Measurements from ENCODE around the gene CHAF1A. TPM values are rescaled to one million over a fixed set of nuclear protein-coding genes. Genes with fewer than 3 reads are reported as not detected.

CHAF1A gene
- total RNA-seq, 2 experiments from 2014 or later = 77.0 to 78.9 TPM

DNA sequence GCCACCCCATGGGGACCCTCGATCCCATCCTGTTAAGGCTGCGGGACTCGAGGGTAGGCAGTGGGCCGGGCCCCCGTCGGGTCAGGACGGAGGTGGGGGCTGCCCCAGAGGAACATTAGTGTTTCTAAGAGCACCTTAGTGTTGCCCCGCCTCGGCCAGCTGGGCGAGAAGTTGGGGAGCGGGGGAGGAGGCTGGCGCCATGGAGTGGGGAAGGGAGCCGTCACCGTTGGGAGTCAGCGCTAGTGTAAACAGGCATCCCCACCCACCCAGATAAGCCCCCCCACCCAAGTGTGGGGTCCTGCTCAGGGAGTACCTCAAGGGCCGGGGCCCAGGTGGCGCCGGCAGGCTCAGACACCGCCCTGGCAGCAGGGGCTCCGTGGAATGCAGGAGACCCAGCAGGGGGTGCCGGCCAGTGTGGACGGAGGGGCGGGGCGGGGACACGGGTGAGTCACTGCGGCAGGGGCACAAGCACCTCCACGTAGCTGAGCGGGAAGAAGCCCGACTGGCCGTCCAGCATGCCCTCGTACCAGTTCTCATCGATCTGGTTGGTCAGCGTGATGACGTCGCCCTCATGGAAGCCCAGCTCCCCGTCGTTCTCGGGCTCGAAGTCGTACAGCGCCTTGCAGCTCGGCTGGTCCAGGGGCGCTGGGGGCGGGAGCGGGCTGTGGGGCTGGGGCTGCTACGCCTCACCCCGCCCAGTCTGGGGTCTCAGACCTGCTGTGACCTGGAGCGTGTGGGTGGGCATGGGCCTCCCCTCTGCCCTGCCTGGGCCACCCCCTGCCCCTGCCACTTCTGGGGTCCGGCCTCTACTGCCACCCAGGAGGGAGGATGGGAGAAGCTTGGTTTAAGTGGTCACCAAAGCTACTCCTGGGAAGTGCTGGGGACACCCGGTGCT lies 41.0 kb upstream of the CHAF1A start:
- Mint-ChIP-seq H3K4me3 (no peak overlapping the region), H3K9me3 (ENCODE audit: low read depth) (no peaks in the 10 kb centered on the region), H3K4me1 (no peaks in the 10 kb centered on the region), H3K27ac (no peak overlapping the region), H3K27me3 (no peaks in the 10 kb centered on the region), H3K36me3 (ENCODE audit: low read depth) (peaks cover 18% of the 10 kb centered on the region)
- intact Hi-C loops (cut with DNase I, micrococcal nuclease) = no loop called here
- DNase-seq = no peak
- ATAC-seq = no peak
- POLR2A ChIA-PET = no interaction called here
- CTCF ChIA-PET = interaction anchor here (1.1 kb wide), 1 partner anchor 33 kb away, joined by 3 read pairs; no protein-coding TSS in a partner anchor

DNA sequence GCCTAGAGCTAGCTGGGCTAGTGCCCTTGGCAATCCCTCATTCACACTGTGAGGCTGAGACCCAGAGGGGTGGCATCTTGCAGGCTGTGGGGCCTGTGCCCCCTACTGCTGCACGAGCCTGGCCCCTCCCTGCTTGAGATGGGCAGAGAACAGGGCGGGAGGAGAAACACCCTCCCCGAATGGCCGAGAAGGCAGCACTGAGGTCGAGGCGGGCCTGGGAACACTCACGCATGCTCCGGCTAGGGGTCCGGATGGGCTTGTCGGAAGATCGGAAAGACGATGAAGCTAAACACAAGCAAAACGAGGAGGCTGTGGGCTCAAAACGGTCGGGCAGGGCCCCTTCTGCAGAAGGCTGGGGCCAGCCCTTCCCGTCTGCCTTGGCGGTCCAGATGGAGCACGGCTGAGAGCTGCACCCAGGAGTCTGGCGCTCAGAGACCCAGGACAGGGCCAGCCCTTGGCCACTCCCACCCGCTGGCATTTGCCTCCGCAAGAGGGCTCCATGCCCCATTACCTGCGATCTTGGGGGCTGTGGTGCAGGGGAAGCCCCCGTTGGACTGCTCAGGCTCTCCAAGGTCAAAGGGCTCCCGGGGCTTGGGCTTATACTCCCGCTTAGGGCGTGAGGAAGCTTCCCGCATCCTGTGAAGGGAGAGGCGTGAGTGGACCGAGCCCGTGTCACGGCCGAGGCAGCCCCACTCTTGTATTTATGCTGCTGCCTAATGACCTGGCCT lies 40.2 kb upstream of the CHAF1A start:
- ChIA-PET POLR2A (no interaction called here), CTCF (interaction anchor here (0.6 to 1.1 kb wide), 2 partner anchors 34 to 66 kb away, joined by 3 read pairs; no protein-coding TSS in a partner anchor)
- DNase-seq (no peak), ATAC-seq (no peak)
- intact Hi-C loops (cut with DNase I, micrococcal nuclease) = no loop called here
- Mint-ChIP-seq H3K9me3 (ENCODE audit: low read depth) (no peaks in the 10 kb centered on the region), H3K4me3 (no peak overlapping the region), H3K27ac (no peak overlapping the region), H3K4me1 (no peaks in the 10 kb centered on the region), H3K27me3 (no peaks in the 10 kb centered on the region), H3K36me3 (ENCODE audit: low read depth) (peaks cover 18% of the 10 kb centered on the region)

DNA sequence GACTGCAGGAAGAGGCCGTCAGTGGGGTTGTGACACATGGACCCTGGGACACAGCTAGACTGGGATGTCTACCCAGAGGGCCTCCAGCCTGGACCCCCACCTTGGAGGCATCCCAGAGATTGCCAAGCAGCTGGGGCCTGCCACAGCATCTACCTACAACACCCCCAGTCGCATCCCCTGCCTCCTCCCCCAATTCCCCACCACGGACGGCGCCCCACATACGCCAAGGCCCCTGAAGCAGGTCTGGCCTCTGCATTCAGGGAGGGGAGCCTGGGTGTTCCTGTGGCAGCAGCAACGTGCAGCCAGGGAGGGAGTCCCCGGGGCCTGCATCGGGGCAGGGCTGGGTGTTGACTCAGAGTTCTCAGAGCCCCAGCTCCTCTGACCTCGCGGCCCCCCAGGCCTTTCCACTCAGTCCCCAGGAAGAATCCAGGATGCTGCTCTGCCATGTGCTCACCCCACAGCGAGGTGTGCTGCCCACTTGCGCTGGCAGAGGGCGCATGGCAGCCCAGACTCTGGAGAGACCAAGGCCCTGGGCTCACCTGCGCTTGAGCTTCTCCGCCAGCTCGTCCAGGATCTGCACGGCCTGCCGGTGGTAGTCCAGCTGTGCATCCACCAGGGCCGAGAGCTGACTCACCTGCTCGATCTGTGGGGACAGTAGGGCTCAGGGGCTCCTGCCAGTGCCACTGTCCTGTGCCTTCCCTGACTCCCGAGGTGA lies 39.5 kb upstream of the CHAF1A start:
- DNase-seq = no peak
- Mint-ChIP-seq H3K4me1 (peaks cover 4% of the 10 kb centered on the region), H3K4me3 (no peak overlapping the region), H3K9me3 (ENCODE audit: low read depth) (no peaks in the 10 kb centered on the region), H3K36me3 (ENCODE audit: low read depth) (peaks cover 18% of the 10 kb centered on the region), H3K27me3 (no peaks in the 10 kb centered on the region), H3K27ac (no peak overlapping the region)
- CTCF ChIA-PET = interaction anchor here (0.6 to 1.1 kb wide), 3 partner anchors 19 to 65 kb away, joined by 3 read pairs; no protein-coding TSS in a partner anchor
- intact Hi-C loops (cut with DNase I, micrococcal nuclease) = no loop called here
- ATAC-seq = no peak
- POLR2A ChIA-PET = no interaction called here

DNA sequence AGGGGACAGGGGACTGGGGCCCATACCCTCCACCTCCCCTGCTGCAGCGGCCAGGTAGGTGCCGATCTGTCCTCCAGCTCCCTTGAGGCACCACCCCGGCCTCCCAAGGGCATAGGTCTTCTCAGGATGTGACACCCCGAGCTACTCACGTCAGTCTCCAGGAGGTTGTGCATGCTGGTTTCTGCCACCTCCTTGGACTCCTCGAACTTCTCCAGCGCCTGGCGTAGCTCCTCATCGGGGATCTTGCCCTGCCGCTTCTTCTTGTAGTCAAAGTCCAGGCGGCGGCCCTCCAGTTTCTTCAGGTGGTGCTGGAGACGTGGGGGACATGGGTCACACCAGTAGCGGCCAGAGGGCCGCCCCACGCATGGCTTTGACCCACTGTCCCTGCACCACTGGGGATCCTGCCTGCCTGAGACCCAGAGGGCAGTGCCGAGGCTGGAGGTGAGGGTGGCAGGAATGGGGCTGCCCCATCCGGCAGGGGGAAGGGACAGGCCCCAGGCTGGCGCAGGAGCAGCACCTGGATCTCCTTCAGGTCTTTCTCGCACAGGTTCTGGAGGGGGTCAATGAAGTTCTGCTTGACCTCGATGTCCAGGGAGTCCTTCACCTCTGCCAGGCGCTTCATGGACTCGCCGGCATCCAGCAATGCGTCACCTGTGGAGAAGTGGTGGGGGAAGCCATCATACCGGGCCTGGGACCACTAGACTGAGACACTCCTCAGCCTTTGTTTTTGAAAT lies 38.7 kb upstream of the CHAF1A start:
- H3K4me3 Mint-ChIP-seq = no peak overlapping the region
- CTCF ChIA-PET = interaction anchor here (0.7 kb wide), 1 partner anchor 19 kb away, joined by 3 read pairs; no protein-coding TSS in a partner anchor
- ATAC-seq = no peak
- POLR2A ChIA-PET = no interaction called here
- H3K27me3 Mint-ChIP-seq = no peaks in the 10 kb centered on the region
- peaks cover 10% of the 10 kb centered on the region for H3K4me1 Mint-ChIP-seq
- no peaks in the 10 kb centered on the region for H3K9me3 Mint-ChIP-seq (ENCODE audit: low read depth)
- no peak for DNase-seq
- H3K36me3 Mint-ChIP-seq (ENCODE audit: low read depth) = peaks cover 18% of the 10 kb centered on the region
- intact Hi-C loops (cut with DNase I, micrococcal nuclease) = no loop called here
- H3K27ac Mint-ChIP-seq = no peak overlapping the region

DNA sequence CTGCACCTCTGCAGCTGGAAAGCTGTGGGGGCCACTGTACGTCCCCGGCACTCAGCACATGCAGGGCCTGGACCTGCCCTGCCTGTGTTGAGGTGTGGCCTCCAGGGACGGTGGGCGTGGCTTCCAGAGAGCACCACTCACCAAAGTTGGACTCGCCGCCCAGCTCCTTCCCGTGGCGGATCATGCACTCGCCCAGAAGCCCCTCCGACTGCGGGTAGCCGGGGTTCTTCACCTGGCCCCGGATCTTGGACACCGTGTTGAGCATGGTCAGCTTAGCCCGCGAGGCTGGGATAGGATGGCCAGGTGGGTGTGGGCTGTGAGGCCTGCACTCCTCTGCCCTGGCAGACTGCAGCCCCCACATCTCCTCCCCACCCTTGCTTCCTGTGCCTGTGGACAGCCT lies 37.1 kb upstream of the CHAF1A start:
- Mint-ChIP-seq H3K9me3 (ENCODE audit: low read depth) (no peaks in the 10 kb centered on the region), H3K4me3 (no peak overlapping the region), H3K27me3 (no peaks in the 10 kb centered on the region), H3K27ac (no peak overlapping the region), H3K4me1 (peaks cover 24% of the 10 kb centered on the region), H3K36me3 (ENCODE audit: low read depth) (peaks cover 14% of the 10 kb centered on the region)
- CTCF ChIA-PET = interaction anchor here (0.7 to 3.4 kb wide), 3 partner anchors 13 to 426 kb away, joined by 3 to 16 read pairs (median 3); partner anchors contain the start of gene FEM1A
- no peak for DNase-seq
- intact Hi-C loops (cut with DNase I, micrococcal nuclease) = no loop called here
- ATAC-seq = no peak
- POLR2A ChIA-PET = no interaction called here

DNA sequence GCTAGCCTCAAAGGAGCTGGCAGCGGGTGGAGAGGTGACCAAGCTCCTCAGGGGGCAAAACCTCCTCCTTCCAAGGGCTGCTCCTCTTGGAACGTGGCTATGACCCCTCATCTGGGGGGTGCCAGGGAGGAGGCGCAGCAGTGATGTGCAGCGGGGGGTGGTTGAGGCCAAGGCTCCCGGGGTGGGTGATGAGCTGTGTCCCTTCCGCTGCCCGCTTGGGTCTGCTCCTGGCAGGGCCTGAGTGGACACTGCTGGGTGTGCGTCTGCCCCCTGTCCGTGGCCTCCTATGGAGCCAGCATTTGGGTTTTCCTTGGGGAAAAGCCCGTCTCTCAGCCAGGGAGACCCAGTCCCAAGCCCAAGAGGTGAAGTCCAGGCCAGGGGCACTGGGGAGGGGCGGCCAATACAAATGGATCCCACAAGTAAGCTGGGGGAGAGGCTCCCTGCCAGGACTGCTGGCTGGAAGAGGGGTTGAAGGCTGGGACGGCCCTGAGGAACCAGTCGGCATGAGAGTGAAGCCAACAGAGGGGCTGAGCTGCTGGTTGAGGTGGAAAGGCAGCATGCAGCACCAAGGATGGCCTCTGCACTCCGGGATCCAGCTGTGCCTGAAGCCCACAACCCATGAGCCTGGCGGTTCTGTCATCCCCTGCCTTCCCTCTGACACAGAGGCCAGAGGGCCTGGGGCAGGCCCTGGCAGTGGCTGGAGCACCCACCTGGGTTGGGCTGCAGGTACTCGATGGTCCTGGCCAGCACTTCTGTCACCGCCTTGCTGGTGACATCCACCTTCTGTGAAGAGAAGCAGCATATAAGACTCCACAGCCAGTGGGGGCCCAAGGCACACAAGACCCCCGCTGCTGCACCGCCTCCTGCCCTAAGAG lies 36.4 kb upstream of the CHAF1A start:
- Mint-ChIP-seq H3K4me1 (peaks cover 31% of the 10 kb centered on the region), H3K36me3 (ENCODE audit: low read depth) (peaks cover 8% of the 10 kb centered on the region), H3K27me3 (no peaks in the 10 kb centered on the region), H3K27ac (peak overlapping the region; percentile 25), H3K9me3 (ENCODE audit: low read depth) (no peaks in the 10 kb centered on the region), H3K4me3 (no peak overlapping the region)
- CTCF ChIA-PET = interaction anchor here (3.4 kb wide), 1 partner anchor 13 kb away, joined by 16 read pairs; no protein-coding TSS in a partner anchor
- POLR2A ChIA-PET = no interaction called here
- ATAC-seq (no peak), DNase-seq (no peak)
- intact Hi-C loops (cut with DNase I, micrococcal nuclease) = no loop called here

DNA sequence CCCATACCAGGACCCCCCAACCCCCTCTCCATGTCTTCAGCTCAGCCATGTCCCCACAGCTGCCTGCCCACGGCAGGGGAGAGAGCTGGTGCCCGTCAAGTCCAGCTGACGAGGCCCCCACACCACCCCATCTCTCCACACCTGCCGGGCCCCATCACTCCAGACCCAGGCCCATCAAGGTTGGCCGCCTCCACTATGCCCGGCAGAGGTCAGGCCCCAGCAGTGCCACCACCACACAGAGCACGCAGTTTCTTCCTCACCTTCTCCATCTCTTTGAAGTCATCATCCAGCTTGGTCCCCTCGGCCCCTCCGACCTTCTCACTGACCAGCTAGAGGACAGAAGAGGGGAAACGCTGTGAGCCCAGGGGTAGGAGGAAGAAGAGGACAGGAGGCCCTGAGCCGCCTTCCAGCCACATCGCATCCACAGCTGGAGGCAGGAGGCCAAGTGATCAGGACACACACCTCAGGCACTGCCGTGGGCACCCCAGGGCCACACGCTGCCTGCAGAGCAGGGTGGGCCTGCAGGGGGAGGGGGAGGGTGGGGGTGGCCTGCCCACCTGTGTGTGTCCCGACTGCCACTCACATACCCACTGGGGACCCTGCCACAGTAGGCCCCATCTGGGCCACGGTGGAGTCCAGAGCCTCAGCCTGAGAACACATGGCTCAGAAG lies 35.6 kb upstream of the CHAF1A start:
- ATAC-seq (no peak), DNase-seq (no peak)
- no peaks in the 10 kb centered on the region for H3K27me3 Mint-ChIP-seq
- ChIA-PET POLR2A (no interaction called here), CTCF (interaction anchor here (0.6 to 3.4 kb wide), 2 partner anchors 14 to 55 kb away, joined by 3 to 16 read pairs; no protein-coding TSS in a partner anchor)
- H3K27ac Mint-ChIP-seq = peak overlapping the region; percentile 42
- H3K9me3 Mint-ChIP-seq (ENCODE audit: low read depth) = no peaks in the 10 kb centered on the region
- no peak overlapping the region for H3K4me3 Mint-ChIP-seq
- H3K36me3 Mint-ChIP-seq (ENCODE audit: low read depth) = peaks cover 8% of the 10 kb centered on the region
- intact Hi-C loops (cut with DNase I, micrococcal nuclease) = no loop called here
- peaks cover 34% of the 10 kb centered on the region for H3K4me1 Mint-ChIP-seq

DNA sequence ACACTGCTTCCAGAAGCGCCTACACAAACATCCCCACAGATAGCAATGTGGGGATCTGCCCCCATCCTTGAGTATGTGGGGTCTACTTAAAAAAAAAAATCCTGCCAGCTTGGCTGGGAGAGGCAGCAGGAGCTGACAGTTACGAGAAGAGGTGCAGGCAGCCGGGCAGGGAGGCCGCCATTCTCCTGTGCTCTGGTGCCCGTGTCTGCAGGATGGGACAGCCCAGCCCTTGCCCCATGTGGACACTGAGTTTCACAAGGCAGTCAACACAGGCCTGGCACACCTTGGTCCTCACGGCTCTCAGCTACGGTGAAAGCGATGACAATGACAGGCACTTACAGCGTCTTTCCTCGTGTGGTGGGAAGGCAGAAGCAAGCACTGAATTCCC lies 35.1 kb upstream of the CHAF1A start:
- Mint-ChIP-seq H3K9me3 (ENCODE audit: low read depth) (no peaks in the 10 kb centered on the region), H3K27ac (peak overlapping the region; percentile 42), H3K4me3 (no peak overlapping the region), H3K36me3 (ENCODE audit: low read depth) (peaks cover 6% of the 10 kb centered on the region), H3K27me3 (no peaks in the 10 kb centered on the region), H3K4me1 (peaks cover 34% of the 10 kb centered on the region)
- POLR2A ChIA-PET = interaction anchor here (0.7 kb wide), 1 partner anchor 266 kb away, joined by 3 read pairs; no protein-coding TSS in a partner anchor
- ATAC-seq (no peak), DNase-seq (no peak)
- CTCF ChIA-PET = interaction anchor here (0.6 to 3.4 kb wide), 2 partner anchors 15 to 55 kb away, joined by 3 to 16 read pairs; no protein-coding TSS in a partner anchor
- intact Hi-C loops (cut with DNase I, micrococcal nuclease) = no loop called here

DNA sequence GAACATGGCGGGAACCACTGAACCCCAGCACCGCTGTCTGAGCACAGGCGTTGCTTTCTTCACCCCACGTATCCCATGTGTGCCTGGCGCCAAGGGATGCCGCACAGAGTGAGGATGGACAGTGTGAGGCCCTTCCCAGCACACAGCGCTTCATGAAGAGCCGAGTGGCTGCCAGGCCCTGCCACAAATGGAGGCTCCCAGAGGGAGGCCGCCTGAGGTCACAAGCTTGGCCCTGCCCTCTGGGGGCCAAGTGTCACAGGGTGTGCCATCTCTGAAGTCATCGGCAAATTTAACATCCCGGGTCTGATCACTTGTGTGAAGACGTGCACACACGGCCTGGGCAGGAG lies 34.7 kb upstream of the CHAF1A start:
- peak overlapping the region; percentile 93 for H3K27ac Mint-ChIP-seq
- POLR2A ChIA-PET = interaction anchor here (0.7 kb wide), 1 partner anchor 265 kb away, joined by 3 read pairs; no protein-coding TSS in a partner anchor
- H3K4me3 Mint-ChIP-seq = no peak overlapping the region
- CTCF ChIA-PET = interaction anchor here (3.4 kb wide), 1 partner anchor 15 kb away, joined by 16 read pairs; no protein-coding TSS in a partner anchor
- intact Hi-C loops (cut with DNase I, micrococcal nuclease) = no loop called here
- ATAC-seq (no peak), DNase-seq (no peak)
- no peaks in the 10 kb centered on the region for H3K9me3 Mint-ChIP-seq (ENCODE audit: low read depth)
- H3K4me1 Mint-ChIP-seq = peaks cover 34% of the 10 kb centered on the region
- peaks cover 6% of the 10 kb centered on the region for H3K36me3 Mint-ChIP-seq (ENCODE audit: low read depth)
- H3K27me3 Mint-ChIP-seq = no peaks in the 10 kb centered on the region
